GM19099 (cell line): ENCODE results near the gene GNG3.

ENCODE experiments used
- POLR2A ChIP-seq: IDR thresholded peaks from 3 replicates; pipeline ENCODE4 v1.6.1; 2011; ENCODE audit warnings: low read depth; ENCODE audit not compliant: insufficient read length; ENCODE audit errors: extremely low read depth

The GNG3 gene

DNA sequence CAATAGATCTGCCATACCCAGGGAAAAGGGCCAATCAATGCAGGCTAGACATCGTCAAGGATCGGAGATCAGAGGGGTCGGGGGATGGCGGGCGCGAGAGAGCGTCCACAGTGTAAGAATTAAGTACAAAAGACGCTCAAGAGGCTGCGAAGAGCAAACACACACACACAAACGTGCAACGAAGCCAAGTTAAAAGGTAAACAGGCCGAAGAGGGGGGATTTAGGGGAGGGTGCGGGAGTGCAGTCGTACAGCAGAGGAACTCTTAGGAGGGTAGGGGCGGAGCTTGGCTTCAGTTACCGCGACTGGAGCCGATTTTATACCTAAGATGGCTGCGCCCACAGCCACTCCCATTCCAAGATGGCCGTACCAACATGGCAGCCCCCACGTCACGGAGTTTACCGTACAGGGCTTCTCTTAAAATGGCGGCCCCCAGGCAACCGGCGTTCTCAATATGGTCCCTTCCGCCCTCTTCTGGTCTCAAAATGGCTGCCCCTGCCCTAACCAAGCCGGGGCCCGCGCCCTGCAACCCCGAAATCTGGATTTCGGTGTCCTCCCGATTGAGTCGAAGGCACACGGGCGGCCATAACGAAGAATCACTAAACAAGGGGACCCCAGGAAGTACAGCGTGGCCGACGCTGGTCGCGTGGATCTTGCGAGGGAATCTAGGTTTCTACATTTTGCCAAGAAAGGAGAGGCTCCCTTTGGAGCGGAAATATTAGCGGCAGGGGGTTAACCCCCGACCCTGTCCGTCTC is 1.9 kb downstream of the GNG3 start:
- peak; percentile 81 for TF ChIP-seq POLR2A

DNA sequence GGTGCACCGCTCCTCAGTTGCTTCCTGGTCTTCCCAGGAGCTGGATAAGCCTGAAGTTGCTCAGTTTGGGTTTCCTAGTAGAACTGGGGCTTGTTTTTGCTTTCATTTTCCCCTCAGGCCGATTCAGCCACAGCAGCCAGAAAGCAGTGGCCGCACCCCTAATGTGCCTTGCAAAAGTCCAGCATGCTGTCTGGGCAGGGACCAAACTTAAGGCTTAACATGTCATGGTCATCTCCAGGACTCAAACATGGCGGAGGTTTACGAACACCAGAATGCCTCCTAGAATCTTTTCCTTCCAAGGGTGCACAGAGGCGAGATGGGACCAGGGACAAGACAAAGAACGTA is 2.5 kb downstream of the GNG3 start:
- TF ChIP-seq POLR2A = no peak

DNA sequence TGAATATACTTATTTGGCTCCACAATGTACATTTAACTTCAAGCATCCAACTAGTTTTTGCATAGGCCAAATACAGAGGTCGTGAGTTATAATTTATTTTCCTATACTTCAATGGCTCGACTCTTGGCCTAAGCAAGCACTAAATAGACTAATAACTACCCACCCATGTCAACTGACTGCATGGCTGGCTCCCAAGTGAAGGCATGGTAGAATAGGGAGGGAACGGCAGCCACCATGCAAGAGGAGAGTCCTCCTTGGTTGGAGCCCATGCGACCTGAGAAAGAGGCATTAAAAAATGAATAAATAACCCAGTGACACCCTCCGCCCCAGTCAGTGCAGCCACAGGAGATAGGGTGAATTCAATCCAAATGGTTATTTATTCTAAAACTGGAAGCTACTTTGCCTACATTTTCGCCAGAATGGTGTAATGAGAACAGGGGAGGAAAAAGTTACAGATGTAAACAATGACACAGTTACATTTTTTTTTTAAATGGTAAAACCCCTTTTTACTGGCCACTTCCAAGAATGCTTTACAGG is 4.9 kb downstream of the GNG3 start:
- TF ChIP-seq POLR2A = no peak

DNA sequence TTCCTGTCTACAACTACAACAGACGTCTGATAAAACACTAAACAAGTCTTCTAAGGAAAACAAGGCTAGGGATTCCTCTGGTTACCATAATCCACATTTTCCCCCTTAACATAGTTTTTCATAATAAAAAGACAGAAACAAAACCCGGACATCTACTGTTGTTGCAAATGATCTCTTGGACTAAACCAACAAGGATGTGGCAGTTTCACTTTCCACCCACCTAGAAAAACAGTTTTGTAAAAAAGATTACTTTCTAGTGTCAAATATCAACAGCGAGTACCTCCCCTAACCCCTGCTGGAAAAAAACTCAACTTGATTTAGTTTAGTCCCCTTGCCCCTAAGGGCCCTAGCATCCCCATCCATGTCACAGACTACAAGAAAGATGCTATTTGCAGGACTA is 5.4 kb downstream of the GNG3 start:
- TF ChIP-seq POLR2A = no peak

DNA sequence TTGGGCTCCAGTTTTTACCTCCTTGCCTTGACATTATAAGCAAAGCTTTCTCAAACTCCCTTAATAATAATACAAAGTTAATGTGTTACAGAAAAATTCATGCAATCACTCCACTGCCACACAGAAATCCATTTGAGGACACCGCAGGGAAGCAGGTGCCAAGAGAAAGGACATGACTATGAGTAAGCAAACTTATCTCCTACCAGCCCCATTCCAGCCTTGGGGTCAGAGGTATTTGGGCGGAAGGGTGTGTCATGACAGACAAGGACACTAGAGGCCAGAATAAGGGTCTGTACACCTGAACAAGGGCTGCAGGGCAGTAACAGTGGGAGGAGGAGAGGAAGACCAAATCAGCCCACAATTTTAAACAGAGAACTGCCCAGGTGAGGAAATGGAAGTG is 5.9 kb downstream of the GNG3 start:
- no peak for TF ChIP-seq POLR2A

DNA sequence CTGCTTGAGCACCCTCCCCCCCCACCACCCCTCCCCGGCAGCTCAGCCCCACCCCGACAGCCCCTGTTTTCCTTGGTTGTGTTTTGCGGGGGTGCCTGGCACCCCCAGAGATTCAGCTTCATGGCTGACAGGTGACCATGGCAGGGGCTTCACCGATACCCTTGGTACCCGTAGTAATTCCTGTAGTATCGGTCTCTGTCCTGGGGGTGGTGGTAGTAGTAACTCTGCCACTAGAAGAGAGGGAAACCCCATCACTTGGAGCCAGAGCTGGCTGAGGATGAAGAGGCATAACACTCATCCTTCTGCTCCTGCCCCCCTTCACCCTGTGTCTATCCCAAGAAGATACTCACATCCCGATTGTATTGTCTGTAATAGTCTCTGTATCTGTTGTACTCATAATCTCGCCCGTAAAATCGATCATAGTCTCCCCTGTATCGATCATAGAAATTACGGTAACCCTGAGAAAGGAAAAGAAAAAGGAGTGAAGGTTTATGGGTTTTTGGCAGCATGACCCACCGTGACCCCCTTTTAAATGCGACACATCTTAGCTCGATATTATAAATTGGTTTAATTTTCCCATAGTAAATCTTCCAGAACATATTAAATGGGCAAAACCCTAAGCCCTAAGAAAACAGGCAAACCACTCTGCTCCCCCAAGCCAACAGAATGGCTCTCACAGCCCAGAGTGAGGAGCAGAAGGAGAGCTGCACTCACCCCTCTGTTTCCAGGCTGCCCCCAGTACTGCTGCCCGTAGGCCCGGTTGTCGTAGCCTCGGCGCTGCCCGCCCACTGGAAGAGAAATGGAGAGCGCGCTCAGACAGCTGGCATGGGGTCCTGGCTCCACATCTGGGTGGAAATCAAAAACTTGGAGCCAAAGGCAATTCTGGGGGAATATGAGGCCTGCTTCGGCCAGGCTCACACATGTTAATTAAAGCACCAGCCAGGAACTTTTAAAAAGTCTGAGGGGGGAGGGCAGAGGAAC is 8.0 kb downstream of the GNG3 start:
- TF ChIP-seq POLR2A = no peak

DNA sequence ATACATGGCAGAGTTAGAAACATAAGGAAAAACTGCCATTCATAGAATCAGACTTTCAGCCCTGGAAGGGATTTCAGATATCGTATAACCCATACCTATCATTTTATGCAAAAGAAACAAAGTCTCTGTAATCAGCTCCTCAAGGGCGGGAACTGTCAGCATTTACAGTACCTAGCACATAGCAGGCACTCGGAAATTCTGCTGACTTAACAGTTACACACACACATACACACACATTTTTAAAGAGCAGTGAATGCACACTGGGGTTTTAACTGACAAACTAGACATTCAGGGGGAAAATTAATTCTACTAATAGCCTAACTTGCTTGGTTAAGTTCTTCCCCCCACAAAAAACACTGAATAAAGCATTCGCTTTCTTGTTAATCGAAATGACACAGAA is 8.7 kb downstream of the GNG3 start:
- no peak for TF ChIP-seq POLR2A

DNA sequence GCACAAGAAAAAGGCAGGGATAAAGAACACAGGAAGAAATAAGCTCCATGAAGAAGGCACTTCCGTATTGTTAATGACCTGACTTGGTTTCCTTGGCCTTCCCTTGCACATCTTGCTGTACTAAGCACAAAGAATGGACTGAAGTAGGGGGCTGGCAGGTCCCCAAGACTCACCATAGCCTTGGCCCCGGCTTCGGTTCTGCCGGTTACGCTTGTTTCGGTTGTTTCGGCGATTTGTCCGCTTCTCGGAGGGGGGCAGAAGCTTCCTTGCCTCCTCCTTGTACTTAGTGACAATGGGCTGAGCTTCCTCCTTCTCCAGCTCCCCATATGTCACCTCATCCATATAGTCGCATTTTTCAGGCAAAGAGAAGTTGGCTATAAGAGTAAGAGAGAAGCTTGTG is 9.3 kb downstream of the GNG3 start:
- no peak for TF ChIP-seq POLR2A

DNA sequence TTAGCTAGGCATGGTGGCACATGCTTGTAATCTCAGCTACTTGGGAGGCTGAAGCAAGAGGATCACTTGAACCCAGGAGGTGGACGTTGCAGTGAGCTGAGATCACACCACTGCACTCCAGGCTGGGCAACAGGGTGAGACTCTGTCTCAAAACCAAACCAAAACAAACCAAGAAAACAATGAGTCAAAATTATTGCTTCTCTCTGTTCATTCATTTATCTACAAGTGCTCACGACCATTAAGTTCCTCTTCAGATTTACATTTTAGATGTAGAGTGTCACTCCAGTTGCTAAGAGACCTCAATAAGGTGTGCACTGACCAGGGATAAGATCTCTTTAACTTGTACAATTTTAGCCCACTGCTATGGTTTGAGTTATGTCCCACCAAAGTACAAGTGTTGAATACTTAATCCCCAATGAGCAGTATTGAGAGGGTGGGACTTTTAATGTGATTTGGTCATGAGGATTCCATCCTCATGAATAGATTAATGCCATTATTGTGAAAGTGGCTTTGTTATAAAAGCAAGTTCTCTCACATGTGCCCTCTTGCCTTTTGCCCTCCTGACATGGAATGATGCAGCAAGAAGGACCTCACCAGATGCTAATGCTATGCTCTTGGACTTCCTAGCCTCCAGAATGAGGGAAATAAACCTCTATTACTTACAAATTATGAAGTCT is 12.0 kb downstream of the GNG3 start:
- no peak for TF ChIP-seq POLR2A

DNA sequence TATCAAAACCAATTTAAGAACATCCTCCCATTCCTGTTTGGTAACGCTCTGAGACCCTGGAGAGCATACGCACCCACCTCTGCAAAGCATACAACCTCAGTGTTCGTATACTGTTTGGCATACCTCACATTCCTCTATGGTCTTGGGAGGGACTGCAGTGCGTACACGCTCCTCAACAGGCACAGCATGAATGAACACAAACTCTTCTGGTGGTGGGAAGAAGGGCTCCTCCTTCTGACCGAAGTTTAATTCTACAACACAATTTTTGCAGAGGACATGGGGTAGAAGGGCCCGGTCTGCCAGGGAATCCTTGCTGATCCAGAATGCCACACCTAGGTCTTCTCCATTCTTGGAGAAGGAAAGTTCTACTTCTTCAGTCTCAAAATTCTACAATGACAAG is 14.5 kb downstream of the GNG3 start:
- no peak for TF ChIP-seq POLR2A

DNA sequence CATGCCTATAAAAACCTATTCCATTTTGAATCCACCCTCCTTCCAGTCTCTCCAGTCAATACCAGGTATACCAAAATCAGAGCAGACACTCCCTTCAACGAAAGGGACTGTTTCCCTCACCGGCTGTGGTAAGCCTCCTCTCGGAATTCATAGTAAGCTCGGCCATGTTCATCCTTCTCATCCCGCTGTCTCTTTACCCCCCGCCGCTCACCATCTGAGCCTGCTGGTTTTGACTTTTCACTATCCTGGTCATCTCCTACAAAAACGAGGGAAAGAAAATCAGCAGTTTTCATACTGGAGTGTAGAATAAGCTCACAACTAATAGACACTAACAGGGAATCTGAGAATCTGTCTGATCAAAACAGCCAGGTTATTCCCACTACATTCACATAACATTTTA is 16.7 kb downstream of the GNG3 start:
- no peak for TF ChIP-seq POLR2A

DNA sequence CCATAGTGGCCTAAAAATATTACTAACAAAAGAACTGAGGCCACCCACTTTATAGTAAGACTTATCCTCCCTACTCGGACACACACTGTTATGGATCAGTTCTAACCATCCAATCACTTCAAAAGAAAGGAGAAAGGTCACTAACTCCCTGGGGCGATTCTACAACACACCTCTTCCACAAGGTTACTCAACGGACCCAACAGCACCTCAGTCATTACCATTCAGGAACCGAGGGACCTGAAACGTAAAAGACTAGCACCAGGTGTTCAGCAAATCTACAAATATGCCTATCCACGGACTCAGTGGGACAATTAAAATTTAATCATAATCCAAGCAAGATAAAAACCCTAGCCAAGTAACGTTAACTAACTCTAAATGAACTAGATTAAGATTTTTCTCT is 18.2 kb downstream of the GNG3 start:
- no peak for TF ChIP-seq POLR2A

DNA sequence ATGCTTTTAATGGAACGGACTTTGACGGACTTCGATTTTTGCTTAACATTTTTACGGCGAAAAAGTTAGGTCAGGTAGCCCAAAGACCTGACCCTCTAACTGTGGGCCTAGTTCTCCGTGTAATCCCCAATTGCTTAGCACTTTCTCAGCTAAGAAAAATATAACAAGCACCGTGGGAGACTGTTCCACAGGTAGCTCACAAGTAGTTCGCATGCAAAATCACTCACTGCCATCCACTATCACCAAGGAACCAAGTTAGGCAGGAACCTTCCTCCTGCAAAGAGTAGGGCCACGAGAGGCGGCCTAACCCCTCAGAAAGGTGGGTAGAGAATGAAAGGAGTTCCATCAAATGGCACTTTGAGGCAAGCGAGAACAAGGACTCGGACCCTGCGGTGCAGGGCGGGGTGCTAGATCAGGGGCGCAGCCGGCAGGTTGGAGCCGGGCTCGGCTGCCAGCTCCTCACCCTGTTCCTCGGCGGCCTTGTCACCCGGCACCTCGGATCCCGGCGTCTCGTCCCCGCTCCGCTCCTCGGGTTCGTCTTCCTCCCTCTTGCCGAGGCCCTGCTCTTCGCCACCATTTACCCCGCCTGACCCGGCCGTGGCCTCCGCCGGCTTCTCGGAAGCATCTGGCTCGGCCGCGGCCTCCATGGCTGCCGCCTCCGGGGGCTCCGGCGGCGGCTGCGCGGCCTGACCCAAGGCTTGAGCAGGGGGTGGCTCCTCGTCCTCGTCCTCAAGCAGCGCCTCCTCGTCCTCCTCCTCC is 18.9 kb downstream of the GNG3 start:
- TF ChIP-seq POLR2A = peak; percentile 22

DNA sequence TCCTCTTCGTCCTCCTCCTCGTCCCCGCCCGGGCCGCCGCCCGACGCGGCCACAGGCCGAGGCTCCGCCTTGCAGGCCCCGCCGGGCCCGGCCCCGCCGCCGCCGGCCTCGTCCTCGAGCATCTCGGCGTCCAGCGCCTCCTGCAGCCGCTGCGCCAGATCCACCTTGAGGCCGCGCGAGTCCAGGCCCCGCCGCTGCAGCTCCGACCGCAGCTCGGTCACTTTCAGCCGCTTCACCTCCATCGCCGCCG is 19.4 kb downstream of the GNG3 start:
- TF ChIP-seq POLR2A = no peak
